Esophagus muscularis mucosa (tissue), 4 donors: Measurements from ENCODE around the gene SCAF11. TPM values are rescaled to one million over a fixed set of nuclear protein-coding genes. Genes with fewer than 3 reads are reported as not detected.
A peak's percentile ranks its signal among the peaks of the same experiment; 100 is the strongest.

Source experiments
- DNase-seq: peaks from one replicate; pipeline ENCODE4 v3.0.0-alpha.2; 2017; ENCODE audit errors: extremely low spot score
- H3K27ac ChIP-seq, 4 donors: fragments of 200-600 bp; sonication (generic); replicated peaks in 1 of 4; 1 replicate in 3 of 4; 2 replicates in 1 of 4; pipeline ENCODE4 v1.5.1; 2016 to 2019; ENCODE audit warnings: mild to moderate bottlenecking in 1 of 4
- H3K27me3 ChIP-seq, 4 donors: fragments of 200-600 bp; sonication (generic); one replicate each; pipeline versions ENCODE4 v1.5.1 to v1.6.0; 2016 to 2019
- H3K36me3 ChIP-seq, 4 donors: fragments of 200-600 bp; sonication (generic); one replicate each; pipeline ENCODE4 v1.5.1; 2016 to 2019
- H3K4me1 ChIP-seq, 4 donors: fragments of 200-600 bp; sonication (generic); one replicate each; pipeline ENCODE4 v1.5.1; 2016 to 2019
- H3K4me3 ChIP-seq, 4 donors: fragments of 200-600 bp; sonication (generic); 1 replicate in 2 of 4; 2 replicates in 2 of 4; pipeline ENCODE4 v1.5.1; 2016 to 2019; ENCODE audit warnings: mild to moderate bottlenecking in 4 of 4, moderate library complexity in 1 of 4
- H3K9me3 ChIP-seq, 4 donors: fragments of 200-600 bp; sonication (generic); 1 replicate in 3 of 4; 2 replicates in 1 of 4; pipeline ENCODE4 v1.5.1; 2016 to 2019
- EP300 ChIP-seq: sonication (generic); formaldehyde crosslinking; IDR thresholded peaks from one replicate; pipeline ENCODE4 v1.6.1; 2017; ENCODE audit warnings: antibody characterized with exemption
- POLR2A ChIP-seq: fragments of 450-650 bp; IDR thresholded peaks from one replicate; pipeline ENCODE4 v1.6.1; 2017; ENCODE audit warnings: antibody characterized with exemption, moderate library complexity, mild to moderate bottlenecking, low read depth
- POLR2AphosphoS5 ChIP-seq, 2 donors: sonication (generic); formaldehyde crosslinking; IDR thresholded peaks; one replicate each; pipeline ENCODE4 v1.6.1; 2017; ENCODE audit warnings: antibody characterized with exemption in 2 of 2
- WGBS: methylation state at CpG from one replicate; pipeline ENCODE4 v1.1.5; 2018; 5-methylcytosine and 5-hydroxymethylcytosine counted together
- intact Hi-C: fragments of 100-400 bp; cut with DNase I; formaldehyde crosslinking; loops from one replicate; pipeline ENCODE4 v1.15.1; 2023
- total RNA-seq, 4 donors: library from RNA; depleted of rRNA; stranded (reverse); fragments of >200 nt; gene quantifications; one replicate each; pipeline versions ENCODE4 v1.1.0 to v1.2.1, GENCODE V29; 2016
- TF ChIP-seq, protein P1 (sequence below), 3 experiments: fragments of 200-600 bp in 2 of 3; fragments of 450-650 bp in 1 of 3; sonication (generic) in 2 of 3; IDR thresholded peaks; one replicate each; pipeline ENCODE4 v1.5.1; 2017 to 2019; ENCODE audit warnings: antibody characterized with exemption in 3 of 3, mild to moderate bottlenecking in 2 of 3, moderate library complexity in 1 of 3

SCAF11 gene
- total RNA-seq, 4 donors from 2014 or later: 117 to 150 (median 132) TPM

- peaks cover 23 to 34% (median 30%) of the 10 kb centered on the region in 4 donors for H3K4me1 ChIP-seq
- no peaks in the 10 kb centered on the region for H3K27me3 ChIP-seq
- H3K27ac ChIP-seq: peak overlapping the region; percentile 95 to 99 (median 97)
- no peaks in the 10 kb centered on the region for H3K9me3 ChIP-seq
- intact Hi-C loops: loop anchor here (10.0 kb wide), 1 partner anchor 383 kb away; the partner anchor contains the start of gene SLC38A2
- TF ChIP-seq POLR2A (no peak), POLR2AphosphoS5 (IDR thresholded peaks at IDR 0.05) (peak; percentile 77 to 83)
- TF ChIP-seq, protein P1, sequence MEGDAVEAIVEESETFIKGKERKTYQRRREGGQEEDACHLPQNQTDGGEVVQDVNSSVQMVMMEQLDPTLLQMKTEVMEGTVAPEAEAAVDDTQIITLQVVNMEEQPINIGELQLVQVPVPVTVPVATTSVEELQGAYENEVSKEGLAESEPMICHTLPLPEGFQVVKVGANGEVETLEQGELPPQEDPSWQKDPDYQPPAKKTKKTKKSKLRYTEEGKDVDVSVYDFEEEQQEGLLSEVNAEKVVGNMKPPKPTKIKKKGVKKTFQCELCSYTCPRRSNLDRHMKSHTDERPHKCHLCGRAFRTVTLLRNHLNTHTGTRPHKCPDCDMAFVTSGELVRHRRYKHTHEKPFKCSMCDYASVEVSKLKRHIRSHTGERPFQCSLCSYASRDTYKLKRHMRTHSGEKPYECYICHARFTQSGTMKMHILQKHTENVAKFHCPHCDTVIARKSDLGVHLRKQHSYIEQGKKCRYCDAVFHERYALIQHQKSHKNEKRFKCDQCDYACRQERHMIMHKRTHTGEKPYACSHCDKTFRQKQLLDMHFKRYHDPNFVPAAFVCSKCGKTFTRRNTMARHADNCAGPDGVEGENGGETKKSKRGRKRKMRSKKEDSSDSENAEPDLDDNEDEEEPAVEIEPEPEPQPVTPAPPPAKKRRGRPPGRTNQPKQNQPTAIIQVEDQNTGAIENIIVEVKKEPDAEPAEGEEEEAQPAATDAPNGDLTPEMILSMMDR (IDR thresholded peaks at IDR 0.05): peak in 1 of 3 experiments; percentile 13
- peaks cover 0 to 4% (median 0%) of the 10 kb centered on the region in 4 donors for H3K36me3 ChIP-seq
- peak overlapping the region; percentile 76 to 90 (median 86) for H3K4me3 ChIP-seq
- peak; percentile 94 for DNase-seq
- WGBS: 1% methylated on average over 71 of the region's 71 CpGs
Measured at GRCh38 chr12:45991284-45992249, 1.2 kb upstream of the SCAF11 start.

DNA sequence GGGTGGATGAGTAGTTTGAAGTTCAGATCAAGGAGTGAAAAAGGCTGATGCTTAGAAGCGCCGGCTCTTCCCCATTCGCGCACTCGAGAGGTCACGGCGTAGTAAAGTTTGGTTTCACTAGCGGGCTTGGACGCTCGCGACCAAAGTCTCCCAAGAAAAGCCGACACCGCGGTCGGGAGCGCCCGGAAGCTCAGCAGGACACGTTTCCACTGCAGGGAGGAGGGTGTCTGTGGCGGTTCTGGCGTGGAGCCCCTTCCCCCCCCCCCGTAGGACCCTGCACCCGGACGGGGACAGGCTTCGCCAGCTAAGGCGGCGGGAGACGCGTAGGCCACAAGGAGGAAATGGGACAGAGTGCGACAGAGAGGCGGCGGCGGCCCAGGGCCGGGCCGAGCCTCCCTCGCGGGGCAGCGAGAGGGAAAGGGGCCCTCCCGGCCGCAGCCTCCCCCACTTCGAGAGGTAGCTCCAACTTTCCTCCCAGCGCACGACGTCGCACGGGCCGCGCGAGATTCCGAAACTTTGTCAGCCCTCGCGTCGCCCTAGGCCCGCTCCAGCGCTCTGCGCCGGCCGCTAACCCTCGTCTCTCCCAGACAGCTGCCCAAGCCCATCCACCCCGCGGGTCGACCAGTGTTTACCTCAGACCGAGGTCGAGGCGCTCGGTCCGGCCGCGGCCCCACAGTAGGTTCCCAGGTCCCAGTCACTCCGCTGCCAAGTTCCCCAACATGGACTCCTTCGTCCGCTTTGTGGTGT is 480 bp downstream of the SCAF11 start:
- TF ChIP-seq POLR2A (no peak), EP300 (no peak), POLR2AphosphoS5 (IDR thresholded peaks at IDR 0.05) (peak in 1 of 2 donors; percentile 53)
- peaks cover 0 to 4% (median 0%) of the 10 kb centered on the region in 4 donors for H3K36me3 ChIP-seq
- DNase-seq: peak; percentile 95
- H3K4me1 ChIP-seq: peaks cover 38 to 51% (median 45%) of the 10 kb centered on the region in 4 donors
- no peaks in the 10 kb centered on the region for H3K9me3 ChIP-seq
- peak overlapping the region; percentile 76 to 90 (median 86) for H3K4me3 ChIP-seq
- H3K27ac ChIP-seq: peak overlapping the region; percentile 95 to 99 (median 97)
- WGBS: 0% methylated on average over 10 of the region's 71 CpGs
- H3K27me3 ChIP-seq: no peaks in the 10 kb centered on the region
- intact Hi-C loops: loop anchor here (1.0 to 10.0 kb wide), 2 partner anchors 261 to 385 kb away; partner anchors contain the start of genes ARID2 and SLC38A2

DNA sequence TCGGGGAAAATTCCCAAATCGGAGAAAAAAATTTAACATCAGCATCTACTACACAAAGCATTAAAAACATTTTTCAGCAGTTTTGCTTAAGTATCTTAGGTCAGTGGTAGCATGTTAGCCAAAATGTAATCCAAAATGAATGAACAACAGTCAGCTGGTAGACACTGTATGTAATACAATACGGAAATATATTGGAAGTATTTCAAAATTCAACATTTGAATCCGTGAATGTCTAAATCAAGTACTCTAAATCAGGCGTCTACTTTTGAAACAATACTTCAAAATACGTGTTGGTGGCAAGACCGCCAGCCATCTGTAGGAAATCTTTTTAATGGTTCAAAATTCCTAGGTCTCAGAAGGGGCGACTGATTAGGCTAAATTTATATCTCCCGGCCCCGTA is 1.1 kb downstream of the SCAF11 start:
- Histone ChIP-seq H3K27ac (peak overlapping the region; percentile 95 to 99 (median 97)), H3K36me3 (peaks cover 0 to 4% (median 0%) of the 10 kb centered on the region in 4 donors), H3K4me1 (peaks cover 38 to 57% (median 50%) of the 10 kb centered on the region in 4 donors)

DNA sequence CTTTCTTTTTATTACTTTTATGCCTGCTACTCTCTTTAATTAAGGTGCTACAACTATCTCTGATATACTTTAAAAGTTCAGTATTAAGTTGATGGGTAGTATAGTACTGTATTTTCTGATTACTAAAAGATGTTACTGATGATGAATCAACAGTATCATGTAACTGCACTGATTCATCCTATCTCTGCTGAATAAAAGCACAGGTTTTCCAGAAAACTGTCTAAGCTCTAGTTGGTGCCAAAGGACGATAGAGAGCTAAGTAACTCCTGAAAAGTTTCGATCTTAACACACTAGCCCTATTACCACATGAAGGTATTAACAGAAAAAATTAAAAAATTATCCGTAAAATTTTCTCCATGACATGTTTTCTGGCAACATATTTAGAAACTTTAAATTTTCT is 2.1 kb downstream of the SCAF11 start:
- Histone ChIP-seq H3K9me3 (no peaks in the 10 kb centered on the region), H3K4me3 (peak overlapping the region; percentile 1 to 90 (median 86)), H3K27me3 (no peaks in the 10 kb centered on the region), H3K4me1 (peaks cover 40 to 67% (median 60%) of the 10 kb centered on the region in 4 donors), H3K27ac (peak overlapping the region in 3 of 4 donors; percentile 95 to 97 (median 97)), H3K36me3 (peaks cover 0 to 4% (median 0%) of the 10 kb centered on the region in 4 donors)
- TF ChIP-seq, protein P1 (IDR thresholded peaks at IDR 0.05): no peak
- no peak for TF ChIP-seq POLR2AphosphoS5 (IDR thresholded peaks at IDR 0.05)
- no peak for TF ChIP-seq POLR2A
- intact Hi-C loops: no loop called here
- WGBS: 39% methylated on average over 3 of the region's 3 CpGs
- DNase-seq: no peak

More for the DNA sequence above, 1.1 kb downstream of the SCAF11 start:
- no peak for DNase-seq
- Histone ChIP-seq H3K4me3 (peak overlapping the region; percentile 76 to 90 (median 86)), H3K27me3 (no peaks in the 10 kb centered on the region), H3K9me3 (no peaks in the 10 kb centered on the region)
- WGBS: 3% methylated on average over 10 of the region's 10 CpGs
- intact Hi-C loops: no loop called here
- TF ChIP-seq, protein P1 (IDR thresholded peaks at IDR 0.05): no peak
- TF ChIP-seq EP300: no peak
- no peak for TF ChIP-seq POLR2A
- no peak for TF ChIP-seq POLR2AphosphoS5 (IDR thresholded peaks at IDR 0.05)
